CD4-positive, alpha-beta T cell (primary cell): Measurements from ENCODE around the gene C19orf25. TPM values are rescaled to one million over a fixed set of nuclear protein-coding genes. Genes with fewer than 3 reads are reported as not detected.

Experiments used
- ATAC-seq: fragments of 200-7000 bp; cut with Tn5 transposase; one replicate; pipeline ENCODE4 v1.10.0; 2022; ENCODE audit warnings: mild to moderate bottlenecking; ENCODE audit not compliant: poor library complexity
- CTCF ChIA-PET: fragments of 350-600 bp; sonication (Branson Sonifier 250); formaldehyde crosslinking; loops from one replicate; lab custom pipeline; 2021; ENCODE audit warnings: antibody characterized with exemption, inconsistent platforms; lab: Charles Lee
- POLR2A ChIA-PET: fragments of 350-600 bp; sonication (Branson Sonifier 250); formaldehyde crosslinking; loops from one replicate; lab custom pipeline; 2021; ENCODE audit warnings: antibody characterized with exemption, inconsistent platforms; lab: Charles Lee
- DNase-seq, 14 experiments: peaks; one replicate each; pipeline ENCODE4 v3.0.0-alpha.2; 2013 to 2020; ENCODE audit warnings: mixed read lengths in 2 of 14
- H3K27ac ChIP-seq, 2 donors: one replicate each; pipeline versions ENCODE4 v1.5.1 to v1.7.0; 2013; ENCODE audit warnings: low read length in 2 of 2, low read depth in 1 of 2, mild to moderate bottlenecking in 1 of 2
- H3K27me3 ChIP-seq, 2 experiments: 1 replicate in 1 of 2; 2 replicates in 1 of 2; pipeline versions ENCODE4 v1.6.1 to v1.7.0; 2013; ENCODE audit warnings: low read length in 2 of 2, control low read depth in 1 of 2, mild to moderate bottlenecking in 1 of 2, moderate library complexity in 1 of 2; ENCODE audit not compliant: insufficient read depth in 2 of 2, control insufficient read depth in 1 of 2
- H3K36me3 ChIP-seq: one replicate; pipeline ENCODE4 v1.6.1; 2013; ENCODE audit warnings: low read length, control low read depth; ENCODE audit not compliant: insufficient read depth
- H3K4me1 ChIP-seq: one replicate; pipeline ENCODE4 v1.6.1; 2013; ENCODE audit warnings: low read length, control low read depth; ENCODE audit not compliant: insufficient read depth
- H3K4me3 ChIP-seq: one replicate; pipeline ENCODE4 v1.5.1; 2013; ENCODE audit warnings: mild to moderate bottlenecking, low read length, moderate library complexity
- H3K9me3 ChIP-seq, 2 experiments: 1 replicate in 1 of 2; 2 replicates in 1 of 2; pipeline versions ENCODE4 v1.6.1 to v1.7.0; 2013; ENCODE audit warnings: low read length in 2 of 2, mild to moderate bottlenecking in 2 of 2, control low read depth in 1 of 2, moderate library complexity in 1 of 2; ENCODE audit not compliant: control insufficient read depth in 1 of 2, insufficient read depth in 1 of 2
- H3K27ac Mint-ChIP-seq: one replicate; pipeline ENCODE4 v1.8.0; 2020; ENCODE audit warnings: mixed read lengths
- H3K27me3 Mint-ChIP-seq: one replicate; pipeline ENCODE4 v1.8.0; 2021; ENCODE audit warnings: mixed read lengths
- H3K36me3 Mint-ChIP-seq: one replicate; pipeline ENCODE4 v1.8.0; 2021; ENCODE audit warnings: low read depth, mixed read lengths
- H3K4me1 Mint-ChIP-seq: one replicate; pipeline ENCODE4 v1.8.0; 2021; ENCODE audit warnings: low read depth, mixed read lengths
- H3K4me3 Mint-ChIP-seq: one replicate; pipeline ENCODE4 v1.8.0; 2020; ENCODE audit warnings: mild to moderate bottlenecking, mixed read lengths
- H3K9me3 Mint-ChIP-seq: one replicate; pipeline ENCODE4 v1.8.0; 2020; ENCODE audit warnings: mixed read lengths
- CTCF ChIP-seq: fragments of 200-600 bp; IDR thresholded peaks from one replicate; pipeline ENCODE4 v1.8.0; 2022; ENCODE audit warnings: antibody characterized with exemption, mild to moderate bottlenecking
- intact Hi-C, 2 experiments: fragments of 100-400 bp; cut with DNase I in 1 of 2; cut with micrococcal nuclease in 1 of 2; formaldehyde crosslinking; loops; one replicate each; pipeline versions ENCODE4 v1.15.1 to v1.9.0; 2023 to 2025; cut with DNase I, micrococcal nuclease
- total RNA-seq, 174 experiments: library from RNA in 2 of 174; stranded (reverse) in 2 of 174; gene quantifications; one replicate each; pipeline ENCODE4 v1.2.3 and lab custom pipeline; 2021 to 2026

Gene C19orf25
- total RNA-seq, 2 experiments from 2014 or later: 14.9 to 15.8 TPM

DNA sequence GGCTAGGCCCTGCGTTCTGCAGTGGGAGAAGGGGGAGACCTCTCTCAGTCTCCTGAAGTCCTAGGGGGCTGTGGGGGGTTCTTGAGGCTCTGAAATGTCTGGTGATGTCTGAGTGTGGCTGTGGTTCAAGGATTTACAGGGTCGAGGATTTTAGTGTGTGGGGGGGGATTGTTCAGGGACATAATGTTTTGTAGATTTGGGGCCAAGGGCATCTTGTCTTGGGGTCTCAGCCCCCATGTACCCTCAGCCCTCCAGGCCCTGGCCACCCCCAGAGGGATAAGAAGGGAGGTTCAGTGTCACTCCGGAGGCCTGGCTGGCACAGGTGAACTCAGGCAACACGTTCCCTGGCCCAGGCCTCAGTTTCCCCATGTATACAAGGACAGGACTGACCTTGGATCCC is 31.5 kb downstream of the C19orf25 start:
- Histone ChIP-seq H3K36me3 (peaks cover 3% of the 10 kb centered on the region), H3K4me1 (peaks cover 41% of the 10 kb centered on the region), H3K27me3 (peaks cover 51 to 66% of the 10 kb centered on the region in 2 experiments), H3K27ac (no peak overlapping the region), H3K9me3 (peaks cover 0 to 33% of the 10 kb centered on the region in 2 experiments), H3K4me3 (no peak overlapping the region)
- no peaks in the 10 kb centered on the region for H3K9me3 Mint-ChIP-seq
- peaks cover 18% of the 10 kb centered on the region for H3K4me1 Mint-ChIP-seq
- no peak for ATAC-seq
- DNase-seq: no peak
- intact Hi-C loops: no loop called here
- no peak for TF ChIP-seq CTCF
- H3K27ac Mint-ChIP-seq: no peak overlapping the region
- ChIA-PET CTCF (no interaction called here), POLR2A (interaction anchor here (1.2 kb wide), 1 partner anchor 22 kb away, joined by 4 read pairs; no protein-coding TSS in a partner anchor)
- peaks cover 4% of the 10 kb centered on the region for H3K36me3 Mint-ChIP-seq
- H3K27me3 Mint-ChIP-seq: peaks cover 48% of the 10 kb centered on the region
- H3K4me3 Mint-ChIP-seq: peak overlapping the region; percentile 48

DNA sequence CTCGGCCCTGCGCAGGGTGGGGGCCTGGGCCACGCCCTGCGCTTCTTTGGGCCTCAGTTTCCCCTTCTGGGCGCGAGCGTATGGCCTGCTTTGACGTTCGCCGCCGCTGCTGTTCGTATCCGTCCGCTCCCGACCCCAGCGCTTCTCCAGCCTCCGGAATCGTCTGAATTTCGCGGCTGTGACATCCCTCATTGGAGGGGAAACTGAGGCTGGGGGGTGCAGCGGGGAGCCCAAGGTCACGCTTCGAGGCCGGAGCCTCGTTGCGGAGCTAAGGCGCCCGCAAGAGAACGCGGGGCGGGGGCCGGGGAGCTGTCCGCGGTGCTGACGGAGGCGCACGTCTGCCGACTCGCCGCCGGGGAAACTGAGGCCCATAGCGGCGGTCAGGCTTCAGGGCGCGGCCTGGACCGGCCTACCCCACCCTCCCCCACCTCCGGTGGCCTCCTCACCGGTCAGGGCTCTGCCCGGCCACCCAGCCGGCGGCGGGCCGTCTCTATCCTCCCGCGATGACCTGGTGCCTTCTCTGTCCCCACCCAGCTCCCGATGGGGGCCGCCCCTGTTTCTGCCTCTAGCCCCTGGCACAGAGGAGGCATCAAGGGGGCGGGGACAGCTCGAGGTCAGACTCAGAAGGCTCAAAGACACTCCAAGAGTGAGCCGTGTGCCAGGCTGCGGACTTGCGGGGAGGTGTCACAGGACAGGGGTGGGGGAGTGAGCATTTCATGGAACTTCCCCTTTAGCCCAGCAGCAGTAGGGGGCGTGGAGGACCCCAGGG is 32.1 kb downstream of the C19orf25 start:
- Histone ChIP-seq H3K4me3 (no peak overlapping the region), H3K27me3 (peaks cover 46 to 60% of the 10 kb centered on the region in 2 experiments), H3K9me3 (peaks cover 0 to 27% of the 10 kb centered on the region in 2 experiments), H3K4me1 (peaks cover 41% of the 10 kb centered on the region), H3K36me3 (peaks cover 7% of the 10 kb centered on the region), H3K27ac (no peak overlapping the region)
- intact Hi-C loops: no loop called here
- DNase-seq (peak in 6 of 14 experiments; percentile 17 to 65 (median 44)), ATAC-seq (no peak)
- H3K4me1 Mint-ChIP-seq: peaks cover 19% of the 10 kb centered on the region
- TF ChIP-seq CTCF: no peak
- CTCF ChIA-PET: no interaction called here
- peaks cover 42% of the 10 kb centered on the region for H3K27me3 Mint-ChIP-seq
- peak overlapping the region; percentile 48 for H3K4me3 Mint-ChIP-seq
- peaks cover 10% of the 10 kb centered on the region for H3K36me3 Mint-ChIP-seq
- POLR2A ChIA-PET: interaction anchor here (1.2 to 1.7 kb wide), 2 partner anchors 22 to 24 kb away, joined by 4 to 8 read pairs; no protein-coding TSS in a partner anchor
- no peak overlapping the region for H3K27ac Mint-ChIP-seq
- no peaks in the 10 kb centered on the region for H3K9me3 Mint-ChIP-seq

DNA sequence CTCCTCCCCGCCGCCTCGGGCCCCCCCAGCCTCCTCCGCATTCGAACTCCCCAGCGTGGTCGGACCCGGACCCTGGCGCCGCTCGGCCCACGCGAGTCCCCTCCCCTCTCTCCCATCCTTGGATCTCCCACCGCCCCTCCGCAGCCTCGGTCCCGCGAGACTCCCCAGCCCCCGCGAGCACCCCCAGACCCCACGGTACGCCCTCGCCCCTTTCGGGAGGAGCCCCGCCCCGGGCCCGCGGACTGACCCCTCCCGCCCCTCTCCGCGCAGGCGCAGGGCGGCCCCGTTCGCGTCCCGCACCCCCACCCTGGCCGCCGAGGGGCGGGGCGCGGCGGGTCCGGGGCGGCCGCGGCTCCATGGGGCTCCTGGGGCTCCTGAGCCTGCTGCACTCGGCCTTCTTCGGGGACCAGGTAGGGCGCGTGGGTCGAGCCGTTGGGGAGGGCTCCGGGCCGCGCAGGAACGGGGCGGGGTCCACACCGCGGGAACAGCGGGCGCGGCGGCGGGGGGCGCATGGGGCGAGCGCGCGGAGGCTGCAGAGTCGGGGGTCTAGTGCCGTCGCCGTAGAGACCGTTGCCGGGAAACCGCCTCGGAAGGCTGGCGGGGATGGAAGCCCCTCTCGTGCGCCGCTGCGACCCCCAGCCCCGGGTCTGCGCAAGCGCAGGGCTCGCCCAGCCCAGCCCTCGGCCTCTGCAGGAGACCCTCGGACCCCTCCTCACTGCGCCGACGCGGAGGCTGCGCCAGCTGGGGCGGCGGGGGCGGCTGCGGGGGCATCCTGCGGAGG is 32.9 kb downstream of the C19orf25 start:
- ATAC-seq (no peak), DNase-seq (no peak)
- peaks cover 18% of the 10 kb centered on the region for H3K36me3 Mint-ChIP-seq
- H3K9me3 Mint-ChIP-seq: no peaks in the 10 kb centered on the region
- no peak overlapping the region for H3K4me3 Mint-ChIP-seq
- peaks cover 40 to 52% of the 10 kb centered on the region in 2 experiments for H3K27me3 ChIP-seq
- intact Hi-C loops: loop anchor here in 1 of 2 experiments (2.0 kb wide), 2 partner anchors 25 to 69 kb away; no protein-coding TSS in a partner anchor
- H3K27ac ChIP-seq: no peak overlapping the region
- H3K4me1 Mint-ChIP-seq: peaks cover 22% of the 10 kb centered on the region
- no peak for TF ChIP-seq CTCF
- H3K9me3 ChIP-seq: peaks cover 0 to 25% of the 10 kb centered on the region in 2 experiments
- no peak overlapping the region for H3K4me3 ChIP-seq
- peaks cover 15% of the 10 kb centered on the region for H3K36me3 ChIP-seq
- POLR2A ChIA-PET: interaction anchor here (1.1 to 1.7 kb wide), 4 partner anchors 10 to 177 kb away, joined by 4 to 8 read pairs (median 6); partner anchors contain the start of gene CIRBP
- H3K27ac Mint-ChIP-seq: no peak overlapping the region
- peaks cover 35% of the 10 kb centered on the region for H3K27me3 Mint-ChIP-seq
- H3K4me1 ChIP-seq: peaks cover 44% of the 10 kb centered on the region
- CTCF ChIA-PET: interaction anchor here (0.8 to 2.5 kb wide), 6 partner anchors 9 to 130 kb away, joined by 3 to 16 read pairs (median 4); no protein-coding TSS in a partner anchor
